ENCODE measurements around the gene CAMK1D. TPM values are rescaled to one million over a fixed set of nuclear protein-coding genes. Genes with fewer than 3 reads are reported as not detected.

Gene CAMK1D
- total RNA-seq, 2 donors from 2014 or later = 4.5 to 7.8 TPM

DNA sequence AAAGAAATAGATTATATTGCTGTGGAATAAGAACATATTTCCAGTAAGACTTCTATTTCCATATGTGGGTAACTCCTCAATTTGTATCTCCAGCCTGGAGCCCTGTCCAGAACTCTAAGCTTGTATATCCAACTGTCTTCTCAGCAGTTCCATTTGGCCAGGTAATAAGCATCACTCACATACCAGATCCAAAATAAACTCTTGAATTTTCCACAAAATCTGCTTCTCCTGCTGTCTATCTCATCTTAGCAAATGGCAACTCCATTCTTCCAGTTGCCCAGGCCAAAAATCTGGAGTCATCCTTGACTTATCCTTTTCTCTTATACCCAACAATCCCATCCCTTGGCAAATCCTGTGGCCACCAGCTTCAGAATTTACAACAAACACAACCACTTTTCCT, 325.8 kb downstream of the CAMK1D start:
- Histone ChIP-seq H3K4me1 (ENCODE audit: control insufficient read depth, insufficient read depth, low read length) (no peaks in the 10 kb centered on the region), H3K9me3 (ENCODE audit: control insufficient read depth, low read length) (no peaks in the 10 kb centered on the region), H3K27me3 (ENCODE audit: control insufficient read depth, insufficient read depth, low read length, poor library complexity, severe bottlenecking) (no peaks in the 10 kb centered on the region), H3K4me3 (ENCODE audit: low read length) (no peak overlapping the region), H3K27ac (ENCODE audit: low read depth, low read length) (no peak overlapping the region), H3K9ac (ENCODE audit: extremely low read depth, low read length, poor library complexity, severe bottlenecking) (no peak overlapping the region), H3K36me3 (ENCODE audit: control insufficient read depth, insufficient read depth, low read length) (no peaks in the 10 kb centered on the region)
- no peaks in the 10 kb centered on the region for H3K36me3 Mint-ChIP-seq (ENCODE audit: low read depth)
- peaks cover 3% of the 10 kb centered on the region for H3K4me1 Mint-ChIP-seq
- no peak for DNase-seq
- TF ChIP-seq, protein P1, sequence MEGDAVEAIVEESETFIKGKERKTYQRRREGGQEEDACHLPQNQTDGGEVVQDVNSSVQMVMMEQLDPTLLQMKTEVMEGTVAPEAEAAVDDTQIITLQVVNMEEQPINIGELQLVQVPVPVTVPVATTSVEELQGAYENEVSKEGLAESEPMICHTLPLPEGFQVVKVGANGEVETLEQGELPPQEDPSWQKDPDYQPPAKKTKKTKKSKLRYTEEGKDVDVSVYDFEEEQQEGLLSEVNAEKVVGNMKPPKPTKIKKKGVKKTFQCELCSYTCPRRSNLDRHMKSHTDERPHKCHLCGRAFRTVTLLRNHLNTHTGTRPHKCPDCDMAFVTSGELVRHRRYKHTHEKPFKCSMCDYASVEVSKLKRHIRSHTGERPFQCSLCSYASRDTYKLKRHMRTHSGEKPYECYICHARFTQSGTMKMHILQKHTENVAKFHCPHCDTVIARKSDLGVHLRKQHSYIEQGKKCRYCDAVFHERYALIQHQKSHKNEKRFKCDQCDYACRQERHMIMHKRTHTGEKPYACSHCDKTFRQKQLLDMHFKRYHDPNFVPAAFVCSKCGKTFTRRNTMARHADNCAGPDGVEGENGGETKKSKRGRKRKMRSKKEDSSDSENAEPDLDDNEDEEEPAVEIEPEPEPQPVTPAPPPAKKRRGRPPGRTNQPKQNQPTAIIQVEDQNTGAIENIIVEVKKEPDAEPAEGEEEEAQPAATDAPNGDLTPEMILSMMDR (conservative IDR thresholded peaks at IDR 0.05) = no peak
- H3K27ac Mint-ChIP-seq = no peak overlapping the region
- H3K4me3 Mint-ChIP-seq = no peak overlapping the region
- peaks cover 3% of the 10 kb centered on the region for H3K9me3 Mint-ChIP-seq
- H3K27me3 Mint-ChIP-seq (ENCODE audit: insufficient read depth) = no peaks in the 10 kb centered on the region

- Histone ChIP-seq H3K27ac (ENCODE audit: low read depth, low read length) (no peak overlapping the region), H3K9ac (ENCODE audit: extremely low read depth, low read length, poor library complexity, severe bottlenecking) (no peak overlapping the region), H3K4me3 (ENCODE audit: low read length) (no peak overlapping the region), H3K9me3 (ENCODE audit: control insufficient read depth, low read length) (no peaks in the 10 kb centered on the region), H3K4me1 (ENCODE audit: control insufficient read depth, insufficient read depth, low read length) (no peaks in the 10 kb centered on the region), H3K36me3 (ENCODE audit: control insufficient read depth, insufficient read depth, low read length) (no peaks in the 10 kb centered on the region), H3K27me3 (ENCODE audit: control insufficient read depth, insufficient read depth, low read length, poor library complexity, severe bottlenecking) (no peaks in the 10 kb centered on the region)
- H3K4me1 Mint-ChIP-seq = peaks cover 3% of the 10 kb centered on the region
- H3K36me3 Mint-ChIP-seq (ENCODE audit: low read depth) = no peaks in the 10 kb centered on the region
- H3K9me3 Mint-ChIP-seq = no peaks in the 10 kb centered on the region
- no peak overlapping the region for H3K27ac Mint-ChIP-seq
- TF ChIP-seq, protein P1 (conservative IDR thresholded peaks at IDR 0.05) = no peak
- 89 to 96% methylated on average over 4 to 6 of the region's 6 CpGs for WGBS, 2 experiments (ENCODE audit: insufficient coverage in 1 of 2, insufficient read length in 1 of 2)
- no peak for DNase-seq
- no peak overlapping the region for H3K4me3 Mint-ChIP-seq
- no peaks in the 10 kb centered on the region for H3K27me3 Mint-ChIP-seq (ENCODE audit: insufficient read depth)
These were observed 330.3 kb downstream of the CAMK1D start for GRCh38 chr10:12679636-12680035.

DNA sequence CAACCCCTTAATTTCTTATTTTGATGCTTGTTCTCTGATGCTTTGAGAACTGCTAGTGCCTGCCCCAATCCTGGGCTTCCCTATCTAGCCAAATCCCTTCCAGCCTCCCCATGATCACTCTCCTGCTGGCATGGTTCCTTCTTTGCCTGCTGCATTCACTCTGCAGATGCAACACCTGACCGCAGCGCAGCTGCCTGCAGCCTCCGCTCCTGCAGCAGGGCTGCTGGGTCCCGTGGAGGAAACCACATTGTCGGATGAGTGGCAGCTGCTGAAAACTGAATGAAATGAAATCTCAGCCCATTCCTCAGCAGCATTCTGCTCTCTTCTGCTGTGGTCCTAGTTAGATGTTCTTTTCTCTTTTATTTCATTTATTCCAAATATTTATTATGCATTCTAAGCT, 331.9 kb downstream of the CAMK1D start:
- 94 to 100% methylated on average over 2 to 5 of the region's 5 CpGs for WGBS, 2 experiments (ENCODE audit: insufficient coverage in 1 of 2, insufficient read length in 1 of 2)
- Mint-ChIP-seq H3K27me3 (ENCODE audit: insufficient read depth) (no peaks in the 10 kb centered on the region), H3K4me1 (peaks cover 2% of the 10 kb centered on the region), H3K4me3 (no peak overlapping the region), H3K9me3 (no peaks in the 10 kb centered on the region), H3K36me3 (ENCODE audit: low read depth) (no peaks in the 10 kb centered on the region), H3K27ac (no peak overlapping the region)
- Histone ChIP-seq H3K9ac (ENCODE audit: extremely low read depth, low read length, poor library complexity, severe bottlenecking) (no peak overlapping the region), H3K27ac (ENCODE audit: low read depth, low read length) (no peak overlapping the region), H3K9me3 (ENCODE audit: control insufficient read depth, low read length) (no peaks in the 10 kb centered on the region), H3K4me1 (ENCODE audit: control insufficient read depth, insufficient read depth, low read length) (no peaks in the 10 kb centered on the region), H3K36me3 (ENCODE audit: control insufficient read depth, insufficient read depth, low read length) (no peaks in the 10 kb centered on the region), H3K27me3 (ENCODE audit: control insufficient read depth, insufficient read depth, low read length, poor library complexity, severe bottlenecking) (no peaks in the 10 kb centered on the region), H3K4me3 (ENCODE audit: low read length) (no peak overlapping the region)
- no peak for DNase-seq
- TF ChIP-seq, protein P1 (conservative IDR thresholded peaks at IDR 0.05) = no peak

Data from endodermal cell (in vitro differentiated cells).